Lower leg skin (tissue), 4 donors: ENCODE data around the gene CRTC3. TPM values are rescaled to one million over a fixed set of nuclear protein-coding genes. Genes with fewer than 3 reads are reported as not detected.

ENCODE experiments used
- DNase-seq, 2 donors: peaks; one replicate each; pipeline ENCODE4 v3.0.0-alpha.2; 2019; ENCODE audit warnings: low spot score in 2 of 2
- H3K4me3 ChIP-seq: fragments of 200-600 bp; sonication (generic); 2 replicates; pipeline ENCODE4 v1.5.1; 2017; ENCODE audit warnings: mild to moderate bottlenecking, low read depth; ENCODE audit not compliant: poor library complexity, severe bottlenecking
- CTCF ChIP-seq, 3 donors: fragments of 450-650 bp; IDR thresholded peaks; one replicate each; pipeline ENCODE4 v1.5.1; 2016; ENCODE audit warnings: antibody characterized with exemption in 3 of 3, mild to moderate bottlenecking in 3 of 3, moderate library complexity in 2 of 3
- POLR2A ChIP-seq, 2 donors: fragments of 450-650 bp; IDR thresholded peaks; one replicate each; pipeline ENCODE4 v1.6.1; 2016 to 2017; ENCODE audit warnings: antibody characterized with exemption in 2 of 2, mild to moderate bottlenecking in 1 of 2, moderate library complexity in 1 of 2
- WGBS, 2 donors: methylation state at CpG; one replicate each; pipeline ENCODE4 v1.1.5; 2018; 5-methylcytosine and 5-hydroxymethylcytosine counted together
- intact Hi-C: fragments of 100-400 bp; cut with DNase I; formaldehyde crosslinking; loops from one replicate; pipeline ENCODE4 v1.15.0; 2023; ENCODE audit warnings: low total_unique reads
- total RNA-seq, 4 donors: library from RNA; depleted of rRNA; stranded (reverse); fragments of >200 nt; gene quantifications; one replicate each; pipeline ENCODE4 v1.1.0, GENCODE V29; 2016

Gene CRTC3
- total RNA-seq, 4 donors from 2014 or later = 27.3 to 32.5 (median 28.9) TPM

DNA sequence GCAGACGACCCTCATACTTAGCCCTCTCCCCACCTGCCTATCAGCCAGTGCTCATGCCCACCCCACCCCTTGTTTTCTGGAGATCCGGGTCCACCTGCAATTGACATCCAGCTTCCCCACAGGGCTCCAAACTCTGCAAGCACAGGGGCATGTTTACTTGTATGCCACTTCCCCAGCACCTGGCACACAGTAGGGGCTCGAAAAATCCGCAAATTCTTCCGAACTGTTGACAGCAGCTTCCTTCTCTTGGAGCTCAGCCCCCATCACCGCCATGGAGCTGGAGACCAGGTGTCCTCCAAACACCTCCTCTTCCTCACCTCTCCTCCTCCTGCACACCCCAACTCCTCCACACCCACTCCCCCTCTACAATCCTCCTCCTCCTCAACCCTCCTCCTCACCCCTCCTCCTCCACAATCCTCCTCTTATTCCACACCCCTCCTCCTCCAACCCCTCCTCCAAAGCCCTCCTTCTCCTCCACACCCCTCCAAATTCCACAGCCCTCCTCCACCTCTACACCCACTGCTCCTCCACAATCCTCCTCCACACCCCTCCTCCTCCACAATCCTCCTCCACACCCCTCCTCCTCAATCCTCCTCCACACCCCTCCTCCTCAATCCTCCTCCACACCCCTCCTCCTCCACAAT, 117.1 kb downstream of the CRTC3 start:
- WGBS, 2 donors = 63 to 75% methylated on average over 6 of the region's 6 CpGs
- TF ChIP-seq POLR2A (IDR thresholded peaks at IDR 0.05) = no peak
- no peak for TF ChIP-seq CTCF (IDR thresholded peaks at IDR 0.05)
- intact Hi-C loops = loop anchor here (5.0 kb wide), 1 partner anchor 241 kb away; no protein-coding TSS in a partner anchor
- no peak for DNase-seq
- H3K4me3 ChIP-seq = no peak overlapping the region

GRCh38 chr15:90647326-90647725, 117.6 kb downstream of the CRTC3 start:
- no CpG with 5 or more reads among the region's 2 CpGs for WGBS, 2 donors
- TF ChIP-seq CTCF (IDR thresholded peaks at IDR 0.05) (no peak), POLR2A (IDR thresholded peaks at IDR 0.05) (no peak)
- no peak for DNase-seq
- intact Hi-C loops = loop anchor here (5.0 kb wide), 1 partner anchor 240 kb away; no protein-coding TSS in a partner anchor
- no peak overlapping the region for H3K4me3 ChIP-seq

- intact Hi-C loops = loop anchor here (5.0 kb wide), 1 partner anchor 239 kb away; no protein-coding TSS in a partner anchor
- WGBS, 2 donors = 6 to 9% methylated on average over 14 of the region's 14 CpGs
- peak; percentile 92 to 96 for DNase-seq
- TF ChIP-seq CTCF (IDR thresholded peaks at IDR 0.05) = peak in 1 of 3 donors; percentile 83
- no peak for TF ChIP-seq POLR2A (IDR thresholded peaks at IDR 0.05)
- H3K4me3 ChIP-seq = no peak overlapping the region
These were observed 118.7 kb downstream of the CRTC3 start for GRCh38 chr15:90648137-90649070.

GRCh38 chr15:90650117-90650955, 120.6 kb downstream of the CRTC3 start:
- H3K4me3 ChIP-seq = no peak overlapping the region
- 65 to 72% methylated on average over 8 of the region's 8 CpGs for WGBS, 2 donors
- no peak for TF ChIP-seq CTCF (IDR thresholded peaks at IDR 0.05)
- TF ChIP-seq POLR2A (IDR thresholded peaks at IDR 0.05) = no peak
- intact Hi-C loops = no loop called here
- no peak for DNase-seq

- no peak for DNase-seq
- no peak for TF ChIP-seq CTCF (IDR thresholded peaks at IDR 0.05)
- TF ChIP-seq POLR2A (IDR thresholded peaks at IDR 0.05) = no peak
- intact Hi-C loops = no loop called here
- no peak overlapping the region for H3K4me3 ChIP-seq
- WGBS, 2 donors = 85 to 93% methylated on average over 14 of the region's 14 CpGs
These were observed 121.4 kb downstream of the CRTC3 start for GRCh38 chr15:90650956-90651689.
